NCI-H446 treated with DMSO at 0.1 percent for 48 hours (cell line): ENCODE data around the gene MIER2.
"Not testable (repeated sequence)": the region's sequence is repeated elsewhere in the genome, so short reads cannot be mapped to it uniquely, and the experiment has no call there.

Experiments
- DNase-seq: peaks from one replicate; lab custom pipeline; 2025; lab: John Stamatoyannopoulos, UW

MIER2 gene

DNA sequence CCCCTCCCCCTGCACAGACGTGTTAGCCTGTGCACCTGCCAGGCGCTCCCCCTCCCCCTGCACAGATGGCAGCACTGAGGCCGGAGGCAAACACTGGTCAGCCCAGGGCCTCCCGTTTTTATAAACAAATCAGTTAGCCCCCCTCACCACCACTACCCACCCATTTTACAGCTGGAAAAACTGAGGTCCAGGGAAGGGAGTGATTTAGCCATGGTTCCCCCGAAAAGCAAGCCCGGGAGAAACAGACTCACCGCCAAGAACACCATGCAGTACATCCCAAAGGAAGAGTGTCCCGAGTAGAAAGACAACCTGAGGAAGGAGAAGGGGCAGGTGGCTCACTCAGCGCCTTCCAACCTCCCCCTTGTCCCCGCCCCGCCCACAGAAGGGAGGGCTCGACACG is 62.1 kb downstream of the MIER2 start:
- no peak for DNase-seq

DNA sequence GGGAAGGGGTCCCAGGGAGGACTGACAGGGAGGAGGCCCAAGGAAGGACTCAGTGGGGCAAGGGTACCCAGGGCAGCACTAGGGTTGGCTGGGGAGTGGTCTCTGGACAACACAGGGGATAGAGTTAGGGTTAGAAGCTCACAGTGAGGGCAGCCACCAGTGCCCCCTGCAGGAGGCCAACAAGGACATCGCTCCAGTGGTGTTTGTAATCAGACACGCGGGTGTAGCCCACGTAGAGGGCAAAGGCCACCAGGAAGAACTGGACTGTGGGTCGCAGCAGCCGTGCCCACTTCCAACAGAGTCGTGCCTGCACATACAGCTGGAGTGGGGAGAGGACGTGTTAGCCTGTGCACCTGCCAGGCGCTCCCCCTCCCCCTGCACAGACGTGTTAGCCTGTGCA is 62.6 kb downstream of the MIER2 start:
- no peak for DNase-seq

DNA sequence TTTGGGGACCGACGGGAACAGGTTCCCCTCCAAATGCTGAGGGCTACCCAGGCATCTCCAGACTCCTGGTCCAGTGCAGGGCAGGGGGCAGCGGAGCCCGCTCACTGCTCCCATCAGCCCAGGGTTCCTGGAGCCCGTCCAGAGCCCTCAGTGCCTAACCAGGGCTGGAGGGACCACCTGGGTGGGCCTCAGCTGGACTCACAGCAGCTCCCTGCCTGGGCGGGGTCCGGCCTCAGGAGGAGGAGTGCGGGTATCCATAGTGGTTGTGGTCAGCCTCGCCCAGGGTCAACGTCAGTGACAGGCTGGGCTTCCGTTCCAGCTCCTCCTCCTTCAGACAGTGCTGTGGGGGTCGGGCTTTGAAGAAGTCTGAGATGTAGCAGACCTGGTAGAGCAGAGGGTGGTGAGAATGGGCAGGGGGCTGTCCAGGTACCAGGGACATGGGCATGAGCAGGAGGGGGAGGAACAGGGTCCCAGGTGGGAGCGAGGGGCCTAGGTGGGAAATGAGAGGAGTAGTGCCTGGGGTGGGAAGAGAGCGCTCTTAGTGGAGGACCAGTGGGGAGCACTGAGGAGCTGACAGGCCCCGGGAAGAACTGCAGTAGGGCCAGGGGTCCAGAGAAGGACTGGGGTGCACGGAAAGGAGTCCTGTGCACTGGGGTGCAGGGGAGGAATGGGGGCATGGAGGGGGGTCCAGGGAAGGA is 63.3 kb downstream of the MIER2 start:
- no peak for DNase-seq

DNA sequence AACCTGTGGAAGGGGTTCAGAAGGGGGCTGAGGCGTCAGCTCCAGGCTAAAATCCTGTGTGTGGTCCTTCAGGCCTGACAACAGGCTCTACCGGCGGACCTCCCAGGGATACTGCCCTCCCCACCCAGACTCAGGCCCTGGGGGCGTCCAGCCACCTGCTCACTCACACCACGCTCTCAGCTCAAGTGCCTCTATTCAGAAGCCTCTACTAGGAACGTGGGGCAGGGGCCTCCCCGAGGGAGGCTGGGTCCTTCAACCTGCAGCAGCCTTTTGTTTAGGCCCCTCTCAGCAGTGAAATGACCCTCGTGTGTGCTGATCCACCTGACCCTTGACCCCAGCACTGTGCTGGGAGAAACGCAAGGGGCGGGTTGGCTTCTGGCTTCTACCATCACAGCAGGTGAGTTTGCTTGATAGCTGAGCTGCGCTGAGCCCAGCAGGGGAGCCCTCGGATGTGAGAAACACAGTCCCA is 64.0 kb downstream of the MIER2 start:
- DNase-seq: no peak

DNA sequence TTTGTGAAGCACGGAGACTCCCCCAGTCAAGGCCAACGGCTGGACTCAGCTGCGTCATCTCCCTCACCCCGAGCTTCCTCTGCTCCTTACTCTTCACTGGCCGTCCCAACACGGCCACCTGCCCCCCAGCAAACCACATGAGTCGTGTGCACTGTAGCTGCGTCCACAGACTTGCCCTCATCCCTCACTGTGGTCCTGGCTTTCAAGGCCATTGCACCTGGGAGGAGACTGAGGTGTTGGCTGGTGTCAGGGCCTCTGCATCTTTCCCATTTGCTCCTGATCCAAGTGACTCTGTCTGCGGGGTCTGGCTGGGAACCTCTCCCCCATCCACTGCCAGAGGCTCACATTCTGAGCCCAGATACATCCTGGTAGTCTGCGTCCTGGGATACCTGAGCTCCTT is 64.9 kb downstream of the MIER2 start:
- DNase-seq: no peak

DNA sequence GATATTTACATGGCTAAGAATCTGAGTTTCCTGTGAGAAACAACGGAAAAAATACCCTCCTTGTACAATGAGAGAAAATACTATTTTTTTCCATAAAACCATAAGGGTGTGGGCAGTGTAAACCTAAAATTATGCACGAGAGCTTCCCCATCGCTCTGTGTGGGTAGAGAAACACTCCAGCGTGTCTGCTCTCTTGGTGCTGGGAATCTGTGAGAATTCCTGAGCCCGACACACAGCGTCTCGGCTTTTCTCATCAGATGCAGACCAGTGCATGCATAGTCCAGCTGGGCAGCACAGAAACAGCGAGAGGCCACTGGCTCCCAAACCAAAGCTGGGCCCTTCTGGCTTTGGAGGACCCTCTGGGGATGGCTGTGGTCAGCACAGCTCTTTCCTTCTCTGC is 65.4 kb downstream of the MIER2 start:
- no peak for DNase-seq

DNA sequence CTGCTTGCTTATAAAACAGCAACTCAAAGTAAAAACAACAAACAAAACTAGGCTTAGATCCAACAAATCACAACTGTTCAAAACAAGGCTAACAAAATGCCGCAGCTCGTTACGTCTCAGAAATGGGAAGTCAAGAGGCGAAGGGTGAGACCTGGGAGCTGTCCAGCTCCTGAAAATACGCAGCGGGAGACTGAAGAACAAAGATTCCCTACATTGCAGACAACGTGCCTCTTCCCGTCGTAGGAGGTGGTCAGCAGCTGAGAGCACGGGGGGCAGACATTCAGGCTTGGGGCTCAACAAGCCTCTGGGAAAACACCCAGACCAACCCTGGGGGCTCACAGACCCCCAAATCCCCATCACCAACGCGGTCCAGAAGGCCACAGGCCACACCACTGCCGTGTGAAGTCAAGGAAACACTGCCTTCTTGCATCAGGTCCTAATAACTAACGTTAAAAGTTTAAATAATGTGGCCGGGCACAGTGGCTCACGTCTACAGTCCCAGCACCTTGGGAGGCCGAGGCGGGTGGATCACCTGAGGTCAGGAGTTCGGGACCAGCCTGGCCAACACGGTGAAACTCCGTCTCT is 66.9 kb downstream of the MIER2 start:
- no peak for DNase-seq

DNA sequence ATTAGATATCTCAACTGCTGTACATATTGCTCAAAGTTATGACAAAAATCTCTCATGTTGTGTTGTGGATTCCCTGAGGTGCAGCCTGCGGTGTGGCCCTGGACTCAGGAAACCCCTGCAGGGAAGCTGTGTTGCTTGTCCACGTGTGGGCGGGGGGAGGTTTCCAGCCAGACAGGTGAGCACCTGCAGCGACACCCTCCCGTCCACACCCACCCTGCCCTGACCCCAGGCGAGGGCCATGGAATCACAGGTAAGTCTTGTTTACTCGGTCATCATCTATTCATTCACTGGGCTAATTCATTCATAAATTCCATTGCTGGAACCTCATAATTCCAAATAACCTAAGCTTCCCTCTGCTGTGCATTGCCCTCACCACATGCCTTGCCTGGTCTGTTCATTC is 67.5 kb downstream of the MIER2 start:
- DNase-seq: no peak

DNA sequence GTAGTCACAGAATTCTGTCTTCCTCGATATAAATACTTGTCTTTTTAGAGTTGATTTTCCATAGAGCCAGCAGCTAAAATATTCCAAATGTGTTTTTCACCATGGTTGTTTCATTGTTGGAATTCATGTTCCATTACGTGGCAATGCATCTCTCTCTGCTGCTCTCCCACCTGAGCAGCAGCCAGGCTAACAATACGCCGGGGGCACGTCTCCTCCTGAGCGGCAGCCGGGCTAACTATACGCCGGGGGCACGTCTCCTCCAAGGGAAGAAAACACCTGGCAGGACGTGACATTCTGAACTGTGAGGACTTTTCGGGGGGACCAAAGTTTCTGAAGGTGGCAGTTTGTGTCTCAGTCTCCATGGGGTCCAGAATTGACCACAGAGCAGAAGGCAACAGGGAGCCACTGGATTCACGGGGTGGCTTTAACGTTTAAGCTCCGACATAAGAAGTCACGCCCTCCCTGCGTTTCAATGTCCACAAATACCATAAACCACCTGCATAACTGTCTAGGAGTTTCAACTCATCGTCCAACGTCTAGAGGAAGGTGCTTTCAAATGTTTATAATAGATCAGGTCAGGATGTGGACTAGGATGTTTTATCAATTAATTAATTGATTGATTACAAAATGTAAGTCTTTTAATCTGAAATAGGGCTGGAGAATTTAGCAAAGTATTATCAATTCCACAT is 68.5 kb downstream of the MIER2 start:
- DNase-seq: no peak

DNA sequence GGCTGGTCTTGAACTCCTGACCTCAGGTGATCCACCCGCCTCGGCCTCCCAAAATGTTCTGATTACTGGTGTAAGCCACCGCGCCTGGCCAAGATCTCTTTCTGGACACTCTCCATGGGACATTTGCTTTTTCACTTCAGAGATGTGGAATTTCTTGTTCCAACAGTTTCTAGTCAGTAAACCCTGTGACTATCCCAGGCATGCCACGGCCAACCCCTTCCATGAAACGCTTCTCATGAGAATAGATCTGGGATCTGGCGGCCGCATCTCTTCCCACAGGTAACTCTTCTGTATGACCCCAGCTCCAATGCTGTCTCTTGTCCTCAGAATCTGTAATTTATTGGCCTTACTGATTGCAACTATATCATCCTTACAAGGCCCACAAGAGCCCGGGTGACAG is 69.6 kb downstream of the MIER2 start:
- no peak for DNase-seq

DNA sequence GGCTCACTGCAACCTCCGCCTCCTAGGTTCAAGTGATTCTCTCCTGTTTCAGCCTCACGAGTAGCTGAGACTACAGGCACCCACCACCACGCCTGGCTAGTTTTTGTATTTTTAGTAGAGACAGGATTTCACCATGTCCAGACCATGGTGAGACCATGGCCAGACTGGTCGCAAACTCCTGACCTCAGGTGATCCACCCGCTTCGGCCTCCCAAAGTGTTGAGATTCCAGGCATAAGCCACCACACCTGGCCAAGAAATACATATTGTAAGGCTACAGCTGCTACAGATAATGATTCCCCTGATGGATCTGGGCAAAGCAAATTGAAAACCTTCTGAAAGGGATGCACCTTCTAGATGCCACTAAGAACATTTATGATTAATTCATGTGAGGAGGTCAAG is 71.2 kb downstream of the MIER2 start:
- no peak for DNase-seq

DNA sequence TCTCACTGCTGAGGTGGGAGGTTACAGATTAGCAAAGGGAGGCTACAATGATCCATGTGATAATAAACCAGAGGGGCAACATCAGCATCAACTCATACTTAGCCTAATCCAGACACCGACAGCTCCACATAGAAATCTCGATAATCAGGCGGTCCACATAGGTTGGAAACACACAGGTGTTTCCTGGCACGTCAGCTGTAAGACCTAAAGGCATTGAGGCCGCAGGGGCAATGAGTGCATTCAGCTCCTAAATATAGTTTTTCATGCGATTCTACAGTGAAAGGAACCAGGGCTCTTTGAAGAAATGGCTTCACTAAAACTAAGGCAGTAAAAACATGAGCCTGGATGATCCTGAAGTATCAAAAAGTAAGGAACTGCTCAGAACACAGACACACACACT is 72.7 kb downstream of the MIER2 start:
- no peak for DNase-seq

DNA sequence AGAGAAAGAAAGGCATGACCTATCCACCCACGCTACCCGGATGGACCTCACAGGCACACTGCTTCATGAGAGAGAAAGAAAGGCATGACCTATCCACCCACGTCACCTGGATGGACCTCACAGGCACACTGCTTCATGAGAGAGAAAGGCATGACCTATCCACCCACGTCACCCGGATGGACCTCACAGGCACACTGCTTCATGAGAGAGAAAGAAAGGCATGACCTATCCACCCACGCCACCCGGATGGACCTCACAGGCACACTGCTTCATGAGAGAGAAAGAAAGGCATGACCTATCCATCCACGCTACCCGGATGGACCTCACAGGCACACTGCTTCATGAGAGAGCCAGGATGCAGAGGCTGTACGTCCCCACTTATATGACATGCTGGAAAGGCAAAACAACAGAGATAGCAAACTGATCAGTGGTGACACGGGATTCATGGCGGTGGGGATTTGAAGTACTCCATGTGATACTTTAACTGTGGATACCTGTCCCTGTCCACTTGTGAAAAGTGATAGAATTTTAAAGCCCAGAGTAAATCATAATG is 73.8 kb downstream of the MIER2 start:
- not testable (repeated sequence) for DNase-seq

DNA sequence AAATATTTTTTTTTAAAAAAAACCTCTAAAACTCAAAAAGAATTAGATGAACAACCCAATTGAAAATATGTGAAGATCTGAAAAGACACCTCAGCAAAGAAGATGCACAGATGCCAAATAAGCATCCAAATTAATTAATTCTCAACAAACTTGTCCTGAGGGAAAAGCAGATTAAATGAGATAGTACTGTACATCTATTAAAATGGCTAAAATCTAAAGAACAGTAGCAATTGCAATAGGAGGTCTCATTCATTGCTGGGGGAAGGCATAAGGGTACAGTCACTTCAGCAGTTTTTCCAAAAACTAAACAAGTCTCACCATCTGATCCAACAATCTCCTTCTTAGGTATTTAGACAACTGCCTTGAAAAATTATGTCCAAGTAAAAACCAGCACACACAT is 75.4 kb downstream of the MIER2 start:
- no peak for DNase-seq

DNA sequence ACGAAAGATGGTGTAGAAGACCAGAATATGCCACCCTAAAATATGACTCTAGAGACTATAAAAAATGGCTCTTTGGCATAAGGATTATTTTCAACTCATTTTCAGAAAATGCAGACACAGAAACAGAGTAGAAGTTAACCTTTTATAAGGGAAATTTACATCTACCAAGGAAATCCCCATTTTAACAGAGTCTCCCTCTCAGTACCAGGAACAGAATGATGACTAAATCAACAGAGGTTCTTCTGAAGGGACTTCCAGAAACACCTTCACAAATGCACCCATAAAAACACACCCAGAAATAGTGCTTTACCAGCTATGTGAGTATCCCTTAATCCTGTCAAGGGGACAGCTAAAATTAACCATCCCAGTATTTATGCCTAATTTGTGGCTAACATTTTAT is 82.5 kb downstream of the MIER2 start:
- DNase-seq: no peak

DNA sequence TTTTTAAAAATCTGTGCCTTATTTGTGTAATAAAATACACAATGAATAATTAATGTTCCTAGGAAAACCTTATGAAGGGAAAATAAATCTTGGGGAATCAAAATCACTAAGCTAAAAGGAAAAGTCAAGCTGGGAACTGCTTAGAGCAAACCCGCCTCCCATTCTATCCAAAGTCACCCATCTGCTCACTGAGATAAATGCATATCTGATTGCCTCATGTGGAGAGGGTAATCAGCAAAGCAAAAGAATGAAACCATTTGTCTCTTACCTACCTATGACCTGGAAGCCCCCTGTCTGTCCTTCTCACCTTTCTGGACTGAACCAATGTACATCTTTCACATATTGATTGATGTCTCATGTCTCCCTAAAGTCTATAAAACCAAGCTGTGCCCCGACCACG is 87.8 kb downstream of the MIER2 start:
- DNase-seq: not testable (repeated sequence)
